Measurements from ENCODE around the gene NAA11. TPM values are rescaled to one million over a fixed set of nuclear protein-coding genes. Genes with fewer than 3 reads are reported as not detected.

Gene NAA11
- total RNA-seq, 4 donors from 2014 or later: not detected

DNA sequence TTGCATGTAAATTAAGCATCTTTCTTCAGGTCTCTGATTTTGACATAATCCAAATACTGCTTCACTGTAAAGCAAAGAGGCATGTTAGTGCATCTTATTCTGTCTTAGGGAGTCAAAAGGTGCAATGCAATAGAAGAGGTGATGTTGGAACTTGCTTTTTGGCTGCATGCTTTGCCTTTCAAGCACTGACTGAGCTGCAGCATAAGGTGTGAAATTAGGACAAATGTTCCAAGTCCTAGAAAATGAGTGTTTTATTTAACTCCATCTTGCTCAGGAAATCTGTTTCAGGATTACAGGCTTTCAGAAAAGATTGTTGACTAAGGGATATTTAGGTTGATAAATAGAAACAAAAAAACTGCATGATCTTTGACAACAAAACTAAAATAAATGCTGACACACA, 30.8 kb downstream of the NAA11 start:
- intact Hi-C loops (cut with DNase I): no loop called here
- H3K27ac ChIP-seq: no peak overlapping the region

DNA sequence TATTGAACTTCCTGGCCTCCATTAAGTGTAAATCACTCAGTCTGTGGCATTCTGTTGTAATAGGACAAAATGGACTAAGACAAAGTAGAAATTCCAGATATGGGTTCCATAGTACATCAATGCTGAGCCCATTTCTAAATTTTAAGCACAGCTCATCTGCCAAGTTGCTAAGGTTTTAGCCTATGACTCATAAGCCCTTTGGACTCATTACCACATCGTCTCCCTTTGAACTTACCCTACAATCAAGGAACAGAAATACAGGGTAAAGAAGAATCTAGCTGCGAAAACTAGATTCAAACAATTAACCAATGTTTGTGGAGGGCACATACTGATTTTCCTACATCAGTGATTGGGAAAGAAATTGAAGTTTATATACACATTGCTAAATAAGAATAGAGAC, 31.8 kb downstream of the NAA11 start:
- intact Hi-C loops (cut with DNase I): no loop called here
- 89 to 93% methylated on average over 2 of the region's 2 CpGs for WGBS, 2 donors

More for the DNA sequence above, 30.8 kb downstream of the NAA11 start:
- no peaks in the 10 kb centered on the region for H3K36me3 ChIP-seq
- H3K4me3 ChIP-seq (replicated peaks in 1 of 3): no peak overlapping the region
- DNase-seq: no peak
- no peaks in the 10 kb centered on the region for H3K27me3 ChIP-seq
- H3K9me3 ChIP-seq: no peaks in the 10 kb centered on the region
- TF ChIP-seq, protein P1, sequence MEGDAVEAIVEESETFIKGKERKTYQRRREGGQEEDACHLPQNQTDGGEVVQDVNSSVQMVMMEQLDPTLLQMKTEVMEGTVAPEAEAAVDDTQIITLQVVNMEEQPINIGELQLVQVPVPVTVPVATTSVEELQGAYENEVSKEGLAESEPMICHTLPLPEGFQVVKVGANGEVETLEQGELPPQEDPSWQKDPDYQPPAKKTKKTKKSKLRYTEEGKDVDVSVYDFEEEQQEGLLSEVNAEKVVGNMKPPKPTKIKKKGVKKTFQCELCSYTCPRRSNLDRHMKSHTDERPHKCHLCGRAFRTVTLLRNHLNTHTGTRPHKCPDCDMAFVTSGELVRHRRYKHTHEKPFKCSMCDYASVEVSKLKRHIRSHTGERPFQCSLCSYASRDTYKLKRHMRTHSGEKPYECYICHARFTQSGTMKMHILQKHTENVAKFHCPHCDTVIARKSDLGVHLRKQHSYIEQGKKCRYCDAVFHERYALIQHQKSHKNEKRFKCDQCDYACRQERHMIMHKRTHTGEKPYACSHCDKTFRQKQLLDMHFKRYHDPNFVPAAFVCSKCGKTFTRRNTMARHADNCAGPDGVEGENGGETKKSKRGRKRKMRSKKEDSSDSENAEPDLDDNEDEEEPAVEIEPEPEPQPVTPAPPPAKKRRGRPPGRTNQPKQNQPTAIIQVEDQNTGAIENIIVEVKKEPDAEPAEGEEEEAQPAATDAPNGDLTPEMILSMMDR (IDR thresholded peaks at IDR 0.05): no peak
- H3K4me1 ChIP-seq: no peaks in the 10 kb centered on the region

DNA sequence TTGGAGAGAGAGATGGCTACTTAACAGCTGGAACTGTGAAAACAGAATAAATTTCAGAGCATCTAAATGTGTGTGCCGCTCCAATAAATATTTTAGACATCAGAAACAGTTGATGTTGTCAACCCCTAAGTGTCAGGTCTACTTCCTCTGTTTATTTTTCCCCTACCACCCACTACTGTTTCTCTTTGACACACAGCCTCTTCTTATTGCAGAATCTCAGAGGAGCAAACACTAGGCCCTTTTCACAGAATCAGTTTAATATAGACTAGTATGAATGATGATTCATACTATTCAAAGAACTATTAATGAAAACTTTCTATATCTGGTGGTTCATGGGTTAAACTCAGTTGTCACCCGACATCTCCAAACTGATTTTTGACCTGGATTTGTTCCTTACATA, 33.9 kb downstream of the NAA11 start:
- Histone ChIP-seq H3K27me3 (no peaks in the 10 kb centered on the region), H3K36me3 (no peaks in the 10 kb centered on the region), H3K9me3 (no peaks in the 10 kb centered on the region), H3K4me3 (replicated peaks in 1 of 3) (no peak overlapping the region), H3K27ac (no peak overlapping the region), H3K4me1 (no peaks in the 10 kb centered on the region)
- WGBS, 2 donors: 77 to 80% methylated on average over 2 of the region's 2 CpGs
- no peak for DNase-seq
- intact Hi-C loops (cut with DNase I): no loop called here
- TF ChIP-seq, protein P1 (IDR thresholded peaks at IDR 0.05): no peak
- TF ChIP-seq POLR2A (IDR thresholded peaks at IDR 0.05): no peak

More for the DNA sequence above, 31.8 kb downstream of the NAA11 start:
- Histone ChIP-seq H3K9me3 (no peaks in the 10 kb centered on the region), H3K27ac (no peak overlapping the region), H3K27me3 (no peaks in the 10 kb centered on the region), H3K4me1 (no peaks in the 10 kb centered on the region), H3K36me3 (no peaks in the 10 kb centered on the region), H3K4me3 (replicated peaks in 1 of 3) (no peak overlapping the region)
- no peak for TF ChIP-seq POLR2A (IDR thresholded peaks at IDR 0.05)
- TF ChIP-seq, protein P1 (IDR thresholded peaks at IDR 0.05): no peak
- DNase-seq: no peak

DNA sequence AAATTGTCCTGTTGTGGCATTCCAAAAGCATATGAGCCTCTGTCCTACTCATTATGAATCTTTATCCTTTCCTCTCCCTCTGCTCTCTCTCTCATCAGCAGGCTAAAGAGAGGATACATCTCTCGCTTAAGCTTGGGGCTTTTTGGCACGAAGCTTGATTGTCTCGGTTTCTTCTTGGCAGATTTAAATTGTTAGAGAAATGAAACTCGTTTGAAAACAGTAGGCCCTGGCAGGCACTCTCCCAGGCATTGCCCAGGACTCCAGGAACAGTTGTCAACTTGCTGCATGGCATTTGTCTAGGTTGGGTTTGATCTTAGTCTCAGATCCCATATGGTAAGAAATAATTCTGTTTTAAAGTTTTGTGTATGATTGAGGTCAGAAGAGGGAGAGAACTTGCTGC, 35.5 kb downstream of the NAA11 start:
- Histone ChIP-seq H3K4me3 (replicated peaks in 1 of 3) (no peak overlapping the region), H3K27ac (no peak overlapping the region), H3K4me1 (no peaks in the 10 kb centered on the region), H3K36me3 (no peaks in the 10 kb centered on the region), H3K27me3 (no peaks in the 10 kb centered on the region), H3K9me3 (no peaks in the 10 kb centered on the region)
- DNase-seq: no peak
- intact Hi-C loops (cut with DNase I): no loop called here
- WGBS, 2 donors: 77 to 80% methylated on average over 4 of the region's 4 CpGs
- no peak for TF ChIP-seq POLR2A (IDR thresholded peaks at IDR 0.05)
- TF ChIP-seq, protein P1 (IDR thresholded peaks at IDR 0.05): no peak

DNA sequence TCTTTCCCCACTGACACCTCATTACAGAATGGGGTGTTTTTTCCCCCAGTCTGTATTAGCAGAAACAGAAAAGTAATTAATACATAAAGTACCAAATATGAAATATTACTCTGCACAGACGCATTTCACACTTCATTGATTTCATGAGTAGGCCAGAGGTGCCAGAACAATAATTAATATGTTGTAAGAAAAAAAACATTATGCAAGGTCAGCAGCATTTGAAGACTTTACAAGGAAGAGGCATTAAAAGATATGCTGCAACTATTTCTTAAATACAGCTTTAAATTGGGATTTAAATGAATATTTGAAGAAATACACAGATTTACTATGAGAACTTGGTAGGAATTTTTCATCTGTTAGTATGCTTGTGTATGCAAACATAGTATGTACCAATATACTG, 37.7 kb downstream of the NAA11 start:
- intact Hi-C loops (cut with DNase I): no loop called here
- no peak overlapping the region for H3K27ac ChIP-seq
- WGBS, 2 donors: 58 to 60% methylated on average over 1 of the region's 1 CpG

More for the DNA sequence above, 37.7 kb downstream of the NAA11 start:
- DNase-seq: no peak
- no peaks in the 10 kb centered on the region for H3K27me3 ChIP-seq
- H3K4me3 ChIP-seq (replicated peaks in 1 of 3): no peak overlapping the region
- H3K36me3 ChIP-seq: no peaks in the 10 kb centered on the region
- no peaks in the 10 kb centered on the region for H3K9me3 ChIP-seq
- TF ChIP-seq POLR2A (IDR thresholded peaks at IDR 0.05): no peak
- TF ChIP-seq, protein P1 (IDR thresholded peaks at IDR 0.05): no peak
- H3K4me1 ChIP-seq: no peaks in the 10 kb centered on the region

Measured in thyroid gland (tissue), 4 donors.